Measurements from ENCODE around the gene CAMK1G.

GRCh38 chr1:209584231-209584672, 738 bp downstream of the CAMK1G start:
- no peak for TF ChIP-seq EZH2 (IDR thresholded peaks at IDR 0.05; ENCODE audit: low read length)
- no peak for TF ChIP-seq CTCF (optimal IDR thresholded peaks at IDR 0.05 in 1 of 3, IDR thresholded peaks at IDR 0.05 in 1 of 3, conservative IDR thresholded peaks at IDR 0.05 in 1 of 3; ENCODE audit: extremely low read depth in 1 of 3, insufficient read depth in 2 of 3, low read length in 3 of 3)
